Activated CD4-positive, alpha-beta T cell treated with anti-CD3 and anti-CD28 coated beads, Interleukin-2, amount 10 ng/mL, durations not matched to agents 24 days and 14 days (primary cell): ENCODE results near the gene TBC1D4. TPM values are rescaled to one million over a fixed set of nuclear protein-coding genes. Genes with fewer than 3 reads are reported as not detected.

Source experiments
- DNase-seq: peaks from one replicate; pipeline ENCODE4 v3.0.0; 2022
- H3K27ac Mint-ChIP-seq: one replicate; pipeline ENCODE4 v1.8.0; 2022; ENCODE audit warnings: mild to moderate bottlenecking, mixed read lengths
- H3K27me3 Mint-ChIP-seq: one replicate; pipeline ENCODE4 v1.8.0; 2022; ENCODE audit warnings: mixed read lengths
- H3K36me3 Mint-ChIP-seq: one replicate; pipeline ENCODE4 v1.8.0; 2022; ENCODE audit warnings: low read depth, mild to moderate bottlenecking, mixed read lengths
- H3K4me1 Mint-ChIP-seq: one replicate; pipeline ENCODE4 v1.8.0; 2021; ENCODE audit warnings: mixed read lengths
- H3K4me3 Mint-ChIP-seq: one replicate; pipeline ENCODE4 v1.8.0; 2022; ENCODE audit warnings: mild to moderate bottlenecking, moderate library complexity, mixed read lengths
- H3K9me3 Mint-ChIP-seq: one replicate; pipeline ENCODE4 v1.8.0; 2021; ENCODE audit warnings: mixed read lengths
- intact Hi-C: fragments of 100-400 bp; cut with micrococcal nuclease; formaldehyde crosslinking; loops from one replicate; pipeline ENCODE4 v1.15.1; 2023
- total RNA-seq: library from RNA; stranded (reverse); gene quantifications from 2 replicates; pipeline ENCODE4 v1.2.3, GENCODE V29; 2022

Gene TBC1D4
- total RNA-seq: 72.3 and 77.0 TPM in 2 replicates

GRCh38 chr13:75482070-75482819 lies at the start of gene TBC1D4:
TBC1D4 (minus strand) TSS chr13:75482169; CDS start chr13:75481767, 402 bp downstream.
- Mint-ChIP-seq H3K27ac (peak within 1 kb of the TSS; percentile 86), H3K9me3 (no peaks in the 10 kb centered on the region), H3K27me3 (peaks cover 47% of the 10 kb centered on the region), H3K36me3 (peaks cover 5% of the 10 kb centered on the region), H3K4me1 (peaks cover 36% of the 10 kb centered on the region), H3K4me3 (peak within 1 kb of the TSS; percentile 99)
- intact Hi-C loops: loop anchor here (1.0 to 5.0 kb wide), 6 partner anchors 8 to 1845 kb away; partner anchors contain the start of genes KLF12, MYCBP2 and UCHL3
- DNase-seq: peak; percentile 87

- Mint-ChIP-seq H3K27me3 (no peaks in the 10 kb centered on the region), H3K4me3 (no peak overlapping the region), H3K27ac (peak overlapping the region; percentile 41), H3K4me1 (peaks cover 31% of the 10 kb centered on the region), H3K9me3 (no peaks in the 10 kb centered on the region), H3K36me3 (peaks cover 52% of the 10 kb centered on the region)
- no peak for DNase-seq
- intact Hi-C loops: loop anchor here (2.0 kb wide), 1 partner anchor 18 kb away; the partner anchor contains the start of gene UCHL3
Measured at GRCh38 chr13:75530549-75530961, 48.6 kb upstream of the TBC1D4 start.

- Mint-ChIP-seq H3K27ac (no peak overlapping the region), H3K9me3 (no peaks in the 10 kb centered on the region), H3K4me1 (no peaks in the 10 kb centered on the region), H3K27me3 (no peaks in the 10 kb centered on the region), H3K36me3 (peaks cover 17% of the 10 kb centered on the region), H3K4me3 (no peak overlapping the region)
- no peak for DNase-seq
- intact Hi-C loops: no loop called here
Measured at GRCh38 chr13:75521956-75522355, 40.0 kb upstream of the TBC1D4 start.

GRCh38 chr13:75518439-75519088 lies 36.6 kb upstream of the TBC1D4 start:
- Mint-ChIP-seq H3K9me3 (peaks cover 3% of the 10 kb centered on the region), H3K36me3 (no peaks in the 10 kb centered on the region), H3K27me3 (no peaks in the 10 kb centered on the region), H3K27ac (no peak overlapping the region), H3K4me3 (no peak overlapping the region), H3K4me1 (peaks cover 2% of the 10 kb centered on the region)
- DNase-seq: no peak
- intact Hi-C loops: no loop called here

GRCh38 chr13:75514080-75514995 lies 32.4 kb upstream of the TBC1D4 start:
- Mint-ChIP-seq H3K27ac (no peak overlapping the region), H3K36me3 (no peaks in the 10 kb centered on the region), H3K4me1 (peaks cover 5% of the 10 kb centered on the region), H3K27me3 (peaks cover 4% of the 10 kb centered on the region), H3K9me3 (peaks cover 3% of the 10 kb centered on the region), H3K4me3 (no peak overlapping the region)
- DNase-seq: no peak
- intact Hi-C loops: no loop called here

GRCh38 chr13:75513271-75513670 lies 31.3 kb upstream of the TBC1D4 start:
- no peaks in the 10 kb centered on the region for H3K36me3 Mint-ChIP-seq
- no peak overlapping the region for H3K27ac Mint-ChIP-seq
- intact Hi-C loops: no loop called here
- peaks cover 5% of the 10 kb centered on the region for H3K27me3 Mint-ChIP-seq
- H3K4me1 Mint-ChIP-seq: peaks cover 5% of the 10 kb centered on the region
- peaks cover 3% of the 10 kb centered on the region for H3K9me3 Mint-ChIP-seq
- no peak for DNase-seq
- no peak overlapping the region for H3K4me3 Mint-ChIP-seq

GRCh38 chr13:75512253-75512652 lies 30.3 kb upstream of the TBC1D4 start:
- Mint-ChIP-seq H3K27me3 (peaks cover 5% of the 10 kb centered on the region), H3K4me3 (no peak overlapping the region), H3K4me1 (peaks cover 5% of the 10 kb centered on the region), H3K27ac (no peak overlapping the region), H3K36me3 (no peaks in the 10 kb centered on the region), H3K9me3 (peaks cover 3% of the 10 kb centered on the region)
- DNase-seq: no peak
- intact Hi-C loops: no loop called here

GRCh38 chr13:75511051-75511625 lies 29.2 kb upstream of the TBC1D4 start:
- H3K9me3 Mint-ChIP-seq: peaks cover 3% of the 10 kb centered on the region
- intact Hi-C loops: no loop called here
- no peak overlapping the region for H3K27ac Mint-ChIP-seq
- H3K36me3 Mint-ChIP-seq: no peaks in the 10 kb centered on the region
- DNase-seq: no peak
- H3K4me1 Mint-ChIP-seq: peaks cover 5% of the 10 kb centered on the region
- peaks cover 5% of the 10 kb centered on the region for H3K27me3 Mint-ChIP-seq
- H3K4me3 Mint-ChIP-seq: no peak overlapping the region

GRCh38 chr13:75508002-75508548 lies 26.1 kb upstream of the TBC1D4 start:
- no peak overlapping the region for H3K4me3 Mint-ChIP-seq
- H3K27me3 Mint-ChIP-seq: peaks cover 7% of the 10 kb centered on the region
- DNase-seq: no peak
- no peaks in the 10 kb centered on the region for H3K36me3 Mint-ChIP-seq
- intact Hi-C loops: no loop called here
- H3K4me1 Mint-ChIP-seq: peaks cover 2% of the 10 kb centered on the region
- no peak overlapping the region for H3K27ac Mint-ChIP-seq
- H3K9me3 Mint-ChIP-seq: no peaks in the 10 kb centered on the region

- DNase-seq: no peak
- H3K36me3 Mint-ChIP-seq: no peaks in the 10 kb centered on the region
- peaks cover 2% of the 10 kb centered on the region for H3K4me1 Mint-ChIP-seq
- no peak overlapping the region for H3K4me3 Mint-ChIP-seq
- H3K27ac Mint-ChIP-seq: no peak overlapping the region
- intact Hi-C loops: no loop called here
- peaks cover 7% of the 10 kb centered on the region for H3K27me3 Mint-ChIP-seq
- no peaks in the 10 kb centered on the region for H3K9me3 Mint-ChIP-seq
Measured at GRCh38 chr13:75507027-75508001, 25.3 kb upstream of the TBC1D4 start.

GRCh38 chr13:75506018-75506417 lies 24.0 kb upstream of the TBC1D4 start:
- Mint-ChIP-seq H3K4me3 (no peak overlapping the region), H3K27ac (no peak overlapping the region), H3K27me3 (peaks cover 5% of the 10 kb centered on the region), H3K9me3 (no peaks in the 10 kb centered on the region), H3K36me3 (no peaks in the 10 kb centered on the region), H3K4me1 (no peaks in the 10 kb centered on the region)
- intact Hi-C loops: no loop called here
- no peak for DNase-seq

GRCh38 chr13:75505327-75505726 lies 23.4 kb upstream of the TBC1D4 start:
- intact Hi-C loops: no loop called here
- Mint-ChIP-seq H3K4me1 (no peaks in the 10 kb centered on the region), H3K27me3 (peaks cover 3% of the 10 kb centered on the region), H3K27ac (no peak overlapping the region), H3K36me3 (no peaks in the 10 kb centered on the region), H3K9me3 (no peaks in the 10 kb centered on the region), H3K4me3 (no peak overlapping the region)
- no peak for DNase-seq
